CD4-positive, alpha-beta T cell treated with Interleukin-21 for 1 hour (primary cell): Measurements from ENCODE around the gene SDS.

Experiments
- DNase-seq: peaks from one replicate; pipeline ENCODE4 v3.0.0-alpha.2; 2020

Gene SDS

DNA sequence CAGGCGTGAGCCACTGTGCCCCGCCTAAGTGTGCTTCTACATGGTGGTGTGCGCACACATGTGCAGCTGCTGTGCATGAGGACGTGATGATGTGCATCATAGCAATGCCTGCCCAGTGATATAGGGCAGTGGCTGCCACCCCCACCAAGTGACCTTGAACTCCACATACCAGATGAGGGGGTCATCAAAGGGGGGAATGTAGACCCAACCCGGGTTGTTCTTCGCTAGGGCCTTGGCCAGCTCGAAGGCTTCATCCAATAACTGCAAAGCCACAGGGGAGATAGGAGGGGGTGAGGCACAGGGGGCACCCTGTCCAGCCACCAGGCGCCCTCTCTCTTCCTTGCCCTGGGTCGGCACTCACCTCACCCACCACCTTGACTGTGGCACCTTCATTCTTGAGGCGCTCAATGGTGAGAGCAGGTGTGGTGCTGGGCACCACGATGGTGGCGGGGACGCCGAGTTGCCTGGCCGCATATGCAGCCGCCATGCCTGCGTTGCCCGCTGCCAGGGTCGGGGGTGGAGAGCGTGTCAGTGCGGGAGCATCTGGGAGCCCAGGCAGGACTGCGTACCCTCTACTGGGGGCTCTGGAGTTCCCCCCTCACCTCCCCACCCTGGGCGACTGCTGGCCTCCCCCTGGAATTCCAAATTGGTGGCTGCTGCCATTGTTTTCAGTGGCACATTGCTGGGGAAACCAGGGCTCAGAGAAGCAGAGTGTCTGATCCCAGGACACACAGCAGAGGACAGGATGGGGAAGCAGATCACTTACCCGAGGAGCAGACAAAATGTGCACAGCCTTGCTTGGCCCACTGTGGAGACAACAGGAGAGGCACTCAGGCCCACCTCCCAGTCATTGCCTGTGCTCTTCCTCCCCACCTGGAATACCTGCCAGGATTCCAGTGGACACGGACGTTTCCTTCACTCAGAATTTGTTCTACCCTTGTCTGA, 5.1 kb downstream of the SDS start:
- DNase-seq = no peak

- DNase-seq = no peak
Observed at GRCh38 chr12:113397497-113398197, 6.0 kb downstream of the SDS start.

GRCh38 chr12:113396828-113397496, 6.7 kb downstream of the SDS start:
- DNase-seq = no peak

DNA sequence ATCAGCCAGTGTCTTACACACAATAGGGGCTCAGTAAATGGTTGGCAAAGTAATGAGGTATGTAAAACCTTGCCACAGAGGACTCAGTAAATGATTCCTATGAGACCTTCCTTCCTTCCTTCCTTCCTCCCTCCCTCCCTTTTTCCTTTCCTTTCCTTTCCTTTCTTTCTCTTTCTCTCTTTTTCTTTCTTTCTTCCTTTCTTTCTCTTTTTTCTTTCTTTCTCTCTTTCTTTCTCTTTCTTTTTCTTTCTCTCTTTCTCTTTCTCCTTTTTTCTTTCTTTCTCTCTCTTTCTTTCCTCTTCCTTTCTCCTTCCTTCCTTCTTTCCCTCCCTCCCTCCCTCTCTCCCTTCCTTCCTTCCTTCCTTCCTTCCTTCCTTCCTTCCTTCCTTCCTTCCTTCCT, 7.5 kb downstream of the SDS start:
- DNase-seq = no peak

DNA sequence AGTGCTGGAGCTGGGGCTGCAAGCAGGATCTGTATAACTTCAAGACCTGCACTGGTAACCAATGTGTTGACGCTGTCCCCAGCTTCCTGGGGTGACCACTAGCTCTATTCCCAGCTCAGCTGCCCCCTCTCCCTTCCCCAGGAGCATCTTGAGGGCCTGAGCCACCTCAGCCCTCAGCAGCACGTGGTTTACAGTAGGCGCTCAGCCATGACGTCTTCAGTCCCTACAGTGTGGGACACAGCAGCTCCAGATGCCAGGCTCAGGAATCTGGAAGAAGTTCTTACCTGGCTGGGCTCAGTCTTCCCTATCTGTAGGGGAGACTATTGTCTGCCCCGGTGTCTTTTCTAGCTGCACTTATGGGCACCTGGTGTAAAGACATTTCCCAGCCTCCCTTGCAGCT, 8.6 kb downstream of the SDS start:
- no peak for DNase-seq

DNA sequence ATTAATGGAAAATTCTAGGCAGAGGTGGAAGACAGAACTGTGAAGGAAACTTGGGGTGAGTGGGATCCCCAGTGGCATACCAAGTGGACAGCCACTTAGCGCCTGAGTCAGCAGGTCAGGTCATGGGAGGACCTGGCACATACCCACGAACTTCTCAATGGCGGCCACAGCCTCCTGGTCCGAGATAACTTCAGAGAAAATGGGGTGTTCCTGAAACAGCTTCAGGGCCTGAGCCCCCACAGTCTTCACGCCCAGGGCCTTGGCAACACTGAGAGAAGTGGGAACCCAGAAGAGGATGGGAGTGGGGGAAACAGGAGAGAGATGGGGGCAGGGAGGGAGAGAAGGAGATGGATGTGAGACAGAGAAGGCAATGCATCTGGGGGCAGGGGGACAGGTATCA, 9.9 kb downstream of the SDS start:
- no peak for DNase-seq

DNA sequence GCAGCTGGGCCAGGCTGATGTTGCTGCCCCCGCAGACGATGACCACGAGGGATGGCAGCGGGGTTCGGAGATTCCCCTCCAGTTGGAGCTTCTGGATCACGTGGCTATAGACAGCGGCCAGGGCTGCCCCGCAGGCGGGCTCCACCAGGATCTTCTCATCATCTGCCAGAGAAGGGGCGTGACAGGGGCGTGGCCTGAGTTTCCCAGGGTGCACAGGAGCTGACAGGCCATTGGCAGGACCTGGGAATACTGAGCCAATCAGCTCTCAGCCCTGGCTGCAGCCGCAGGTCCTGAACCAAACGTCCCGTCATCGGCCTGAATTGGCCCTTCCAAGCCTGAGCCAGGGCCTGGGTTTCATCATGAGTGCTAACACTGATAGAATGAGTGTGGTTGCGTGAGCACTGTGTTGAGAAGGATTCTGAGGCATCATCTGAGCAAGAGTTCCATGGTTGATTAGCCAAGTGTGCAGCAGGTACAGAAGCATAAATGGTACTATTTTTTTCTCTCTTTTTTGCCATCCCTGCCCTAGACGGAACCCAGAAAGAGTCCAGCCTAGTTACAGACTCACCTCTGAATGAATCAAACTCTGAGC, 10.6 kb downstream of the SDS start:
- no peak for DNase-seq

- no peak for DNase-seq
Observed at GRCh38 chr12:113392520-113392919, 11.2 kb downstream of the SDS start.

GRCh38 chr12:113391650-113392337, 11.9 kb downstream of the SDS start:
- DNase-seq = no peak

GRCh38 chr12:113391145-113391544, 12.5 kb downstream of the SDS start:
- no peak for DNase-seq

GRCh38 chr12:113390064-113391043, 13.3 kb downstream of the SDS start:
- DNase-seq = no peak

GRCh38 chr12:113388351-113388750, 15.3 kb downstream of the SDS start:
- DNase-seq = no peak

- DNase-seq = no peak
Observed at GRCh38 chr12:113387631-113388030, 16.1 kb downstream of the SDS start.

- DNase-seq = no peak
Observed at GRCh38 chr12:113386866-113387566, 16.7 kb downstream of the SDS start.

- no peak for DNase-seq
Observed at GRCh38 chr12:113385282-113385882, 18.3 kb downstream of the SDS start.

DNA sequence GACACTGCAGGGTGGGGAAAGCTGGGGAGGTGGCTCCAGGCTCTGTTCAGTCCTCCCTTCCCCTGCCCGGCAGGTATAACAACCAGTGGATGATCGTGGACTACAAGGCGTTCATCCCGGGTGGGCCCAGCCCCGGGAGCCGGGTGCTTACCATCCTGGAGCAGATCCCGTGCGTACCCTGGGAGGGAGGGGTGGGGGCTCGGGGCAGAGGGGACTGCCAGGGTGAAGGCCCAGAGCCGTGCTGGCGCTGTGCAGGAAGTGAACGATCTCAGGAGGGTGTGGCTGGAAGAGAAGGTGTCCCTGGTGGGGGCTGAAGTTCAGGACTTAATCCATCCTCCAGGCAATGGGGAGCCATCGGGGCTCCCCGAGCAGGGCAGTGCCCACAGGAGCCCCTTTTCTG, 18.9 kb downstream of the SDS start:
- no peak for DNase-seq

GRCh38 chr12:113382206-113382605, 21.5 kb downstream of the SDS start:
- no peak for DNase-seq

GRCh38 chr12:113381220-113381619, 22.5 kb downstream of the SDS start:
- no peak for DNase-seq

- no peak for DNase-seq
Observed at GRCh38 chr12:113378291-113378690, 25.4 kb downstream of the SDS start.

- DNase-seq = no peak
Observed at GRCh38 chr12:113374823-113375428, 28.8 kb downstream of the SDS start.
